SK-N-SH (cell line): ENCODE results near the gene POLR2B. TPM values are rescaled to one million over a fixed set of nuclear protein-coding genes. Genes with fewer than 3 reads are reported as not detected.
A peak's percentile ranks its signal among the peaks of the same experiment; 100 is the strongest.

Source experiments
- CTCF ChIA-PET: fragments of 300-600, 350-600 bp; formaldehyde crosslinking; extraction: SDS; loops from one replicate; lab custom pipeline; 2021; lab: Yijun Ruan, JAX
- POLR2A ChIA-PET: fragments of 350-600 bp; sonication (Branson Sonifier 250); formaldehyde crosslinking; extraction: SDS; loops from one replicate; lab custom pipeline; 2020; ENCODE audit warnings: antibody characterized with exemption, inconsistent platforms; lab: Yijun Ruan, JAX
- DNase-seq: peaks from one replicate; pipeline ENCODE4 v3.0.0; 2012
- H2AFZ ChIP-seq: fragments of 200-600 bp; sonication (generic); 2 replicates; pipeline ENCODE4 v1.8.1; 2016; ENCODE audit warnings: antibody characterized with exemption, mild to moderate bottlenecking, low read depth
- H3F3A ChIP-seq: fragments of 200-600 bp; sonication (generic); replicated peaks from 2 replicates; pipeline ENCODE3; 2016; ENCODE audit warnings: antibody characterized with exemption, mild to moderate bottlenecking; ENCODE audit not compliant: insufficient read depth
- H3K27ac ChIP-seq, 2 experiments: fragments of 200-500 bp in 1 of 2; fragments of 200-600 bp in 1 of 2; sonication (Bioruptor generic) in 1 of 2; sonication (generic), shearing (Covaris generic) in 1 of 2; 2 replicates each; pipeline versions ENCODE4 v1.5.1 to v1.6.1; 2014 to 2016; ENCODE audit warnings: low read depth in 2 of 2, inconsistent platforms in 1 of 2, low read length in 1 of 2, mild to moderate bottlenecking in 1 of 2, mixed read lengths in 1 of 2
- H3K27me3 ChIP-seq: fragments of 200-600 bp; sonication (generic), shearing (Covaris generic); 2 replicates; pipeline ENCODE4 v1.6.1; 2016; ENCODE audit warnings: mixed run types; ENCODE audit not compliant: insufficient read depth
- H3K36me3 ChIP-seq, 2 experiments: fragments of 200-500 bp in 1 of 2; fragments of 200-600 bp in 1 of 2; sonication (Bioruptor generic) in 1 of 2; sonication (generic) in 1 of 2; replicated peaks in 1 of 2; 2 replicates each; pipeline versions ENCODE3 to v1.5.1; 2014 to 2016; ENCODE audit warnings: low read length in 1 of 2, mild to moderate bottlenecking in 1 of 2; ENCODE audit not compliant: insufficient read depth in 2 of 2, control insufficient read depth in 1 of 2
- H3K4me1 ChIP-seq, 2 experiments: fragments of 200-500 bp in 1 of 2; fragments of 200-600 bp in 1 of 2; sonication (Bioruptor generic) in 1 of 2; sonication (generic), shearing (Covaris generic) in 1 of 2; 2 replicates each; pipeline versions ENCODE4 v1.5.1 to v1.6.1; 2014 to 2016; ENCODE audit warnings: low read depth in 1 of 2, low read length in 1 of 2, mixed run types in 1 of 2; ENCODE audit not compliant: insufficient read depth in 2 of 2, control insufficient read depth in 1 of 2
- H3K4me2 ChIP-seq: fragments of 200-600 bp; sonication (generic), shearing (Covaris generic); 2 replicates; pipeline ENCODE4 v1.6.1; 2017; ENCODE audit warnings: mixed run types
- H3K4me3 ChIP-seq, 2 experiments: fragments of 200-500 bp in 1 of 2; fragments of 200-600 bp in 1 of 2; sonication (Bioruptor generic) in 1 of 2; sonication (generic), shearing (Covaris generic) in 1 of 2; 2 replicates each; pipeline versions ENCODE4 v1.5.1 to v1.8.1; 2014 to 2016; ENCODE audit warnings: low read depth in 2 of 2, inconsistent platforms in 1 of 2, low read length in 1 of 2, mild to moderate bottlenecking in 1 of 2, mixed read lengths in 1 of 2, moderate library complexity in 1 of 2
- H3K79me2 ChIP-seq: fragments of 200-600 bp; sonication (generic); 2 replicates; pipeline ENCODE4 v1.8.1; 2017; ENCODE audit warnings: mild to moderate bottlenecking; ENCODE audit not compliant: insufficient read depth
- H3K9ac ChIP-seq: fragments of 200-600 bp; sonication (generic); 2 replicates; pipeline ENCODE4 v1.6.1; 2017; ENCODE audit warnings: mixed run types
- H3K9me2 ChIP-seq: fragments of 200-600 bp; sonication (generic); 2 replicates; pipeline ENCODE4 v1.6.1; 2017; ENCODE audit warnings: mixed run types
- H3K9me3 ChIP-seq: fragments of 200-600 bp; sonication (generic); 2 replicates; pipeline ENCODE4 v1.6.1; 2017; ENCODE audit warnings: mixed run types, mild to moderate bottlenecking, moderate library complexity
- H4K20me1 ChIP-seq: fragments of 200-600 bp; sonication (generic); 2 replicates; pipeline ENCODE4 v1.6.1; 2017; ENCODE audit warnings: mild to moderate bottlenecking, mixed run types; ENCODE audit not compliant: insufficient read depth
- EZH2phosphoT487 ChIP-seq: fragments of 200-600 bp; sonication (generic); IDR thresholded peaks from 2 replicates; pipeline ENCODE4 v1.6.1; 2017; ENCODE audit warnings: low read depth, mixed run types, mild to moderate bottlenecking, antibody characterized with exemption, moderate library complexity, borderline replicate concordance
- FOXJ3 ChIP-seq: sonication (generic); formaldehyde crosslinking; IDR thresholded peaks from 2 replicates; pipeline ENCODE4 v1.5.1; 2020; ENCODE audit warnings: mild to moderate bottlenecking, missing genetic modification reagents
- FOXM1 ChIP-seq: IDR thresholded peaks from 2 replicates; pipeline ENCODE4 v1.4.0; 2012; ENCODE audit warnings: low read depth, mild to moderate bottlenecking
- GABPA ChIP-seq: IDR thresholded peaks from 2 replicates; pipeline ENCODE4 v1.4.0; 2012; ENCODE audit warnings: low read depth, mild to moderate bottlenecking
- GATA2 ChIP-seq: sonication (generic); formaldehyde crosslinking; IDR thresholded peaks from 2 replicates; pipeline ENCODE4 v1.5.0; 2020; ENCODE audit warnings: mild to moderate bottlenecking, missing genetic modification reagents
- MEF2A ChIP-seq: IDR thresholded peaks from 2 replicates; pipeline ENCODE4 v1.4.0; 2012; ENCODE audit warnings: low read depth, borderline replicate concordance
- MXI1 ChIP-seq: IDR thresholded peaks from 2 replicates; pipeline ENCODE4 v1.6.1; 2012; ENCODE audit warnings: mild to moderate bottlenecking, low read depth, low read length, improper control_type of control experiment
- NFIC ChIP-seq: IDR thresholded peaks from 2 replicates; pipeline ENCODE4 v1.4.0; 2012; ENCODE audit warnings: borderline replicate concordance
- NRF1 ChIP-seq: IDR thresholded peaks from 2 replicates; pipeline ENCODE4 v1.6.1; 2012; ENCODE audit warnings: low read depth, mild to moderate bottlenecking, low read length
- POLR2AphosphoS5 ChIP-seq: IDR thresholded peaks from 2 replicates; pipeline ENCODE4 v1.6.1; 2012; ENCODE audit warnings: low read depth, low read length
- REST ChIP-seq: IDR thresholded peaks from 2 replicates; pipeline ENCODE4 v1.6.1; 2012; ENCODE audit warnings: mild to moderate bottlenecking, low read depth, low read length, moderate library complexity
- RFX5 ChIP-seq: IDR thresholded peaks from 2 replicates; pipeline ENCODE4 v1.6.1; 2012; ENCODE audit warnings: mild to moderate bottlenecking, improper control_type of control experiment, low read length
- SIN3A ChIP-seq: IDR thresholded peaks from 2 replicates; pipeline ENCODE4 v1.6.1; 2012; ENCODE audit warnings: low read depth, mild to moderate bottlenecking, low read length, moderate library complexity, borderline replicate concordance
- TAF1 ChIP-seq: IDR thresholded peaks from 2 replicates; pipeline ENCODE4 v1.6.1; 2012; ENCODE audit warnings: low read depth, mild to moderate bottlenecking, low read length, moderate library complexity, borderline replicate concordance
- TCF12 ChIP-seq: IDR thresholded peaks from 2 replicates; pipeline ENCODE4 v1.4.0; 2012
- TEAD4 ChIP-seq: IDR thresholded peaks from 2 replicates; pipeline ENCODE4 v1.4.0; 2012; ENCODE audit warnings: mild to moderate bottlenecking, borderline replicate concordance; ENCODE audit not compliant: insufficient read depth
- YY1 ChIP-seq: IDR thresholded peaks from 2 replicates; pipeline ENCODE4 v1.4.0; 2012; ENCODE audit warnings: low read depth, mild to moderate bottlenecking
- ZBTB33 ChIP-seq: IDR thresholded peaks from 2 replicates; pipeline ENCODE4 v1.4.0; 2012; ENCODE audit warnings: low read depth, borderline replicate concordance
- WGBS: methylation state at CpG from one replicate; pipeline ENCODE4 v1.1.6; 2017; ENCODE audit warnings: low lambda C conversion rate; 5-methylcytosine and 5-hydroxymethylcytosine counted together
- polyA plus RNA-seq, 3 experiments: library from polyadenylated mRNA; depleted of rRNA; stranded (reverse); fragments of >200 nt; gene quantifications; 2 replicates each; pipeline ENCODE4 v1.2.3, GENCODE V29; 2012
- TF ChIP-seq, protein P1 (sequence below): IDR thresholded peaks from 2 replicates; pipeline ENCODE4 v1.4.0; 2012; ENCODE audit warnings: low read depth, borderline replicate concordance

Gene POLR2B
- polyA plus RNA-seq, 1 of the 3 experiments (the other 2 are of a cell fraction): 58.5 TPM

DNA sequence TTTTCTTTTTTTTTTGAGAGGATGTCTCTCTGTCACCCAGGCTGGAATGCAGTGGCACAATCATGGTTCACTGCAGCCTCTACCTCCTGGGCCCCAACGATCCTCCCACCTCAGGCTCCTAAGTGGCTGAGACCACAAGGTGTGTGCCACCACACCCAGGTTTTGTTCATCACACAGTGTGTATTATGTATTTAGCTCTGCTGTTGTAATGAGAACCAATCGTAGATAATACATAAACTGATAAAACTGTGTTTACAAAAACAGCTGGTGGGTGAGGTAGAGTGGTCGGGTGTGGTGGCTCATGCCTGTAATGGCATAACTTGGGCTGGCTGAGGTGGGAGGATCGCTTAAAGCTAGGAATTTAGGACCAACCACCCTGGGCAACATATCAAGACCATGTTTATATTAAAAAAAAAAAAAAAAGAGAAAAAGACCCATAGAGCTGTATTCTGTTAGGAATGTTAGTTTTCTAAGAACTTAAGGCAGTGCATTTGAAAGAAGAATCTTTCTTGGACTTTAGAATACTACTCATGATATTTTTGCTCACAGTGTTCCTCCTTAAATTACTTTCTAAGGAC, 34.9 kb downstream of the POLR2B start:
- TF ChIP-seq TEAD4: no peak
- no peak for TF ChIP-seq POLR2AphosphoS5
- no peak for TF ChIP-seq RFX5
- TF ChIP-seq, protein P1, sequence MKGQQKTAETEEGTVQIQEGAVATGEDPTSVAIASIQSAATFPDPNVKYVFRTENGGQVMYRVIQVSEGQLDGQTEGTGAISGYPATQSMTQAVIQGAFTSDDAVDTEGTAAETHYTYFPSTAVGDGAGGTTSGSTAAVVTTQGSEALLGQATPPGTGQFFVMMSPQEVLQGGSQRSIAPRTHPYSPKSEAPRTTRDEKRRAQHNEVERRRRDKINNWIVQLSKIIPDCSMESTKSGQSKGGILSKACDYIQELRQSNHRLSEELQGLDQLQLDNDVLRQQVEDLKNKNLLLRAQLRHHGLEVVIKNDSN: no peak
- no peak for TF ChIP-seq MEF2A
- no peak for TF ChIP-seq GATA2 (CRISPR knock-in tag)
- no peak for TF ChIP-seq NRF1
- no peak for TF ChIP-seq GABPA
- no peak for TF ChIP-seq TCF12
- TF ChIP-seq, all 33 proteins: peak for 0
- no peaks in the 10 kb centered on the region for H4K20me1 ChIP-seq
- H3K9ac ChIP-seq: no peak overlapping the region
- POLR2A ChIA-PET: no interaction called here
- peaks cover 20% of the 10 kb centered on the region for H3K79me2 ChIP-seq
- no peaks in the 10 kb centered on the region for H3K9me3 ChIP-seq
- no peak overlapping the region for H2AFZ ChIP-seq
- no peak overlapping the region for H3K4me2 ChIP-seq
- no peak overlapping the region for H3K27ac ChIP-seq
- no peak for DNase-seq
- 92% methylated on average over 4 of the region's 4 CpGs for WGBS
- no peaks in the 10 kb centered on the region for H3K9me2 ChIP-seq
- CTCF ChIA-PET: interaction anchor here (0.7 to 1.5 kb wide), 3 partner anchors 25 to 1194 kb away, joined by 3 to 7 read pairs (median 6); no protein-coding TSS in a partner anchor
- H3K4me3 ChIP-seq: no peak overlapping the region
- H3K27me3 ChIP-seq: no peaks in the 10 kb centered on the region
- peaks cover 71 to 87% of the 10 kb centered on the region in 2 experiments for H3K36me3 ChIP-seq
- H3F3A ChIP-seq: peaks cover 19% of the 10 kb centered on the region
- no peaks in the 10 kb centered on the region for H3K4me1 ChIP-seq

- DNase-seq: no peak
- Histone ChIP-seq H3K9me3 (no peaks in the 10 kb centered on the region), H3K27ac (peak overlapping the region in 1 of 2 experiments; percentile 68; a peak in 1 of 4 replicates), H3K36me3 (peaks cover 81 to 82% of the 10 kb centered on the region in 2 experiments), H3K27me3 (no peaks in the 10 kb centered on the region), H4K20me1 (no peaks in the 10 kb centered on the region), H3K9ac (no peak overlapping the region), H3K4me3 (no peak overlapping the region), H2AFZ (no peak overlapping the region), H3K79me2 (peaks cover 30% of the 10 kb centered on the region), H3K4me2 (no peak overlapping the region), H3K4me1 (peaks cover 0 to 4% of the 10 kb centered on the region in 2 experiments; a peak in 1 of 4 replicates), H3F3A (peaks cover 47% of the 10 kb centered on the region), H3K9me2 (no peaks in the 10 kb centered on the region)
- ChIA-PET CTCF (no interaction called here), POLR2A (no interaction called here)
- TF ChIP-seq FOXJ3 (CRISPR knock-in tag) (no peak), GATA2 (CRISPR knock-in tag) (no peak), NRF1 (no peak), FOXM1 (no peak), EZH2phosphoT487 (no peak), TAF1 (no peak), POLR2AphosphoS5 (no peak), REST (no peak), TEAD4 (no peak), MXI1 (no peak), MEF2A (no peak), NFIC (no peak), SIN3A (no peak), YY1 (no peak), ZBTB33 (no peak)
Observed at GRCh38 chr4:57018980-57019379, 40.3 kb downstream of the POLR2B start.
